HepG2 (cell line): ENCODE results near the gene KIF23. TPM values are rescaled to one million over a fixed set of nuclear protein-coding genes. Genes with fewer than 3 reads are reported as not detected.

Experiments used
- BHLHE40 ChIP-seq: IDR thresholded peaks from 2 replicates; pipeline ENCODE4 v1.6.1; 2011; ENCODE audit warnings: low read length, improper control_type of control experiment
- CHD4 ChIP-seq: fragments of 200-600 bp; sonication (generic); IDR thresholded peaks from 2 replicates; pipeline ENCODE4 v1.7.0; 2017; ENCODE audit warnings: mild to moderate bottlenecking, low read length, borderline replicate concordance
- HNRNPL ChIP-seq: fragments of 200-400 bp; formaldehyde crosslinking; IDR thresholded peaks from 2 replicates; pipeline ENCODE4 v1.6.1; 2017; ENCODE audit warnings: mild to moderate bottlenecking, low read depth, low read length
- LCORL ChIP-seq, 2 experiments: fragments of 450-650 bp in 1 of 2; sonication (generic) in 1 of 2; formaldehyde crosslinking in 1 of 2; IDR thresholded peaks; 2 replicates each; pipeline versions ENCODE4 v1.5.0 to v1.6.1; 2017 to 2020; ENCODE audit warnings: antibody characterized with exemption in 1 of 2, missing genetic modification reagents in 1 of 2
- RFX3 ChIP-seq: IDR thresholded peaks from 2 replicates; pipeline ENCODE4 v1.6.1; 2016; ENCODE audit warnings: missing biosample characterization, missing genetic modification reagents
- RFXAP ChIP-seq: sonication (generic); formaldehyde crosslinking; IDR thresholded peaks from 2 replicates; pipeline ENCODE4 v1.4.0; 2020; ENCODE audit warnings: missing genetic modification reagents, borderline replicate concordance
- SALL1 ChIP-seq: sonication (generic); formaldehyde crosslinking; IDR thresholded peaks from 2 replicates; pipeline ENCODE4 v1.8.0; 2022; ENCODE audit warnings: mild to moderate bottlenecking, missing genetic modification reagents
- SYNCRIP ChIP-seq: fragments of 200-400 bp; formaldehyde crosslinking; IDR thresholded peaks from 2 replicates; pipeline ENCODE4 v1.6.1; 2018; ENCODE audit warnings: mild to moderate bottlenecking, low read depth, low read length; ENCODE audit not compliant: insufficient read depth
- TAF1 ChIP-seq: sonication (generic); formaldehyde crosslinking; IDR thresholded peaks from 2 replicates; pipeline ENCODE4 v1.4.0; 2020; ENCODE audit warnings: missing genetic modification reagents
- XRCC5 ChIP-seq: fragments of 200-400 bp; formaldehyde crosslinking; optimal IDR thresholded peaks from 2 replicates; pipeline ENCODE3; 2017; ENCODE audit warnings: mild to moderate bottlenecking, low read length
- ZFP62 ChIP-seq: sonication (generic); formaldehyde crosslinking; IDR thresholded peaks from 2 replicates; pipeline ENCODE4 v1.4.0; 2020; ENCODE audit warnings: missing genetic modification reagents
- ZNF552 ChIP-seq: sonication (generic); formaldehyde crosslinking; IDR thresholded peaks from 2 replicates; pipeline ENCODE4 v1.9.0; 2022; ENCODE audit warnings: missing genetic modification reagents, mild to moderate bottlenecking, borderline replicate concordance
- ZNF670 ChIP-seq: sonication (generic); formaldehyde crosslinking; IDR thresholded peaks from 2 replicates; pipeline ENCODE4 v1.8.0; 2022; ENCODE audit warnings: mild to moderate bottlenecking, missing genetic modification reagents, borderline replicate concordance
- ZSCAN21 ChIP-seq: sonication (generic); formaldehyde crosslinking; IDR thresholded peaks from 2 replicates; pipeline ENCODE4 v1.8.0; 2022; ENCODE audit warnings: mild to moderate bottlenecking, missing genetic modification reagents, moderate library complexity, borderline replicate concordance
- polyA plus RNA-seq, 8 experiments: library from polyadenylated mRNA; depleted of rRNA in 3 of 8; stranded (reverse) in 7 of 8; unstranded in 1 of 8; fragments of >200 nt; fragmentation: Illumina TruSeq in 4 of 8; extraction: Trizol in 4 of 8; gene quantifications; 2 replicates each; pipeline versions ENCODE4 v1.2.1 to v1.2.3, GENCODE V29; 2011 to 2016; ENCODE audit warnings: low read depth in 4 of 8, missing spikeins in 1 of 8, mixed read lengths in 1 of 8; ENCODE audit not compliant: insufficient read depth in 1 of 8
- total RNA-seq, 5 experiments: library from RNA; depleted of rRNA; stranded (reverse); fragments of >200 nt; fragmentation: Illumina TruSeq; extraction: Trizol; gene quantifications; 2 replicates each; pipeline ENCODE4 v1.2.3, GENCODE V29; 2016; ENCODE audit warnings: low read depth in 1 of 5
- TF ChIP-seq, protein P1 (sequence below): sonication (generic); formaldehyde crosslinking; IDR thresholded peaks from 2 replicates; pipeline ENCODE4 v1.9.0; 2021; ENCODE audit warnings: mild to moderate bottlenecking, missing genetic modification reagents
- TF ChIP-seq, protein P2 (sequence below): sonication (generic); formaldehyde crosslinking; conservative IDR thresholded peaks from 2 replicates; pipeline ENCODE4 v1.4.0; 2020; ENCODE audit warnings: missing genetic modification reagents
- TF ChIP-seq, protein P3 (sequence below): sonication (generic); formaldehyde crosslinking; IDR thresholded peaks from 2 replicates; pipeline ENCODE4 v1.4.0; 2020; ENCODE audit warnings: missing genetic modification reagents; ENCODE audit errors: not compliant biosample characterization
- TF ChIP-seq, protein P4 (sequence below): sonication (generic); formaldehyde crosslinking; IDR thresholded peaks from 2 replicates; pipeline ENCODE4 v1.5.1; 2020; ENCODE audit warnings: missing genetic modification reagents, mild to moderate bottlenecking, borderline replicate concordance
- TF ChIP-seq, protein P5 (sequence below): sonication (generic); formaldehyde crosslinking; IDR thresholded peaks from 2 replicates; pipeline ENCODE4 v1.4.0; 2020; ENCODE audit warnings: missing genetic modification reagents

Gene KIF23
- total and polyA plus RNA-seq, 2 of the 13 experiments (the other 11 are each of a cell fraction or from before 2014, with no cell fraction given), result 11.3 to 38.1 TPM

DNA sequence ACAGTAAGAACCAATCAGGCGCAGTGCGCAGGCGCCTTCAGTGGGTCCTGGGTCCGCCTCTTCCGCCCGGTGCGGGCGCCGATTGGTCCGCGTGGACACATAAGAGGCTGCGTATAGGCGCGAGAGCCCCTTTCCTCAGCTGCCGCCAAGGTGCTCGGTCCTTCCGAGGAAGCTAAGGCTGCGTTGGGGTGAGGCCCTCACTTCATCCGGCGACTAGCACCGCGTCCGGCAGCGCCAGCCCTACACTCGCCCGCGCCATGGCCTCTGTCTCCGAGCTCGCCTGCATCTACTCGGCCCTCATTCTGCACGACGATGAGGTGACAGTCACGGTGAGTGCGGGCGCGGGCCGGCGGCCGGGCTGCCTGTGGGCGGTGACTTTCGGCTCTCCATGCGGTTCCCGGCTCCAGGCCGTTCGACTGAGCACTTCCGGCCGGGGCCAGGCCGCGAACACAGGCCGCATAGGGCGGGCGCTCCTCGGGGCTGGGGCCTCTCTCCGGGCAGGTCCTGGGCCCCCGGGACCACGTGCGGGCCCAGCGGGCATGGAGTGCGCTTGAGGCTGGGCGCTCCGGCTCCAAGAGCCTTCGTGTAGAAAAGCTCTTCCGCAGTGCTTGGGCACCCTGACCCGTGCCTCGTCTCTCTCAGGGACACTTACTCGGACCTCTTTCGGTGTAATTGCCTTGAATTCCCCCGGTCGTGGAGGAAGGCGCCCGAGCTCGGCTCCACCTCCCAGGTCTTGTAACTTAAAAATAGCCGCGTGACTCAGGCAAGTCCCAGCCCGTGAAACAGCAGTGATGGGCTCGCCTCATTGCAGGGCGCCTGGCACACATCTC is 38.8 kb downstream of the KIF23 start, which contains the start of gene RPLP1 (continued):
- TF ChIP-seq, protein P1, sequence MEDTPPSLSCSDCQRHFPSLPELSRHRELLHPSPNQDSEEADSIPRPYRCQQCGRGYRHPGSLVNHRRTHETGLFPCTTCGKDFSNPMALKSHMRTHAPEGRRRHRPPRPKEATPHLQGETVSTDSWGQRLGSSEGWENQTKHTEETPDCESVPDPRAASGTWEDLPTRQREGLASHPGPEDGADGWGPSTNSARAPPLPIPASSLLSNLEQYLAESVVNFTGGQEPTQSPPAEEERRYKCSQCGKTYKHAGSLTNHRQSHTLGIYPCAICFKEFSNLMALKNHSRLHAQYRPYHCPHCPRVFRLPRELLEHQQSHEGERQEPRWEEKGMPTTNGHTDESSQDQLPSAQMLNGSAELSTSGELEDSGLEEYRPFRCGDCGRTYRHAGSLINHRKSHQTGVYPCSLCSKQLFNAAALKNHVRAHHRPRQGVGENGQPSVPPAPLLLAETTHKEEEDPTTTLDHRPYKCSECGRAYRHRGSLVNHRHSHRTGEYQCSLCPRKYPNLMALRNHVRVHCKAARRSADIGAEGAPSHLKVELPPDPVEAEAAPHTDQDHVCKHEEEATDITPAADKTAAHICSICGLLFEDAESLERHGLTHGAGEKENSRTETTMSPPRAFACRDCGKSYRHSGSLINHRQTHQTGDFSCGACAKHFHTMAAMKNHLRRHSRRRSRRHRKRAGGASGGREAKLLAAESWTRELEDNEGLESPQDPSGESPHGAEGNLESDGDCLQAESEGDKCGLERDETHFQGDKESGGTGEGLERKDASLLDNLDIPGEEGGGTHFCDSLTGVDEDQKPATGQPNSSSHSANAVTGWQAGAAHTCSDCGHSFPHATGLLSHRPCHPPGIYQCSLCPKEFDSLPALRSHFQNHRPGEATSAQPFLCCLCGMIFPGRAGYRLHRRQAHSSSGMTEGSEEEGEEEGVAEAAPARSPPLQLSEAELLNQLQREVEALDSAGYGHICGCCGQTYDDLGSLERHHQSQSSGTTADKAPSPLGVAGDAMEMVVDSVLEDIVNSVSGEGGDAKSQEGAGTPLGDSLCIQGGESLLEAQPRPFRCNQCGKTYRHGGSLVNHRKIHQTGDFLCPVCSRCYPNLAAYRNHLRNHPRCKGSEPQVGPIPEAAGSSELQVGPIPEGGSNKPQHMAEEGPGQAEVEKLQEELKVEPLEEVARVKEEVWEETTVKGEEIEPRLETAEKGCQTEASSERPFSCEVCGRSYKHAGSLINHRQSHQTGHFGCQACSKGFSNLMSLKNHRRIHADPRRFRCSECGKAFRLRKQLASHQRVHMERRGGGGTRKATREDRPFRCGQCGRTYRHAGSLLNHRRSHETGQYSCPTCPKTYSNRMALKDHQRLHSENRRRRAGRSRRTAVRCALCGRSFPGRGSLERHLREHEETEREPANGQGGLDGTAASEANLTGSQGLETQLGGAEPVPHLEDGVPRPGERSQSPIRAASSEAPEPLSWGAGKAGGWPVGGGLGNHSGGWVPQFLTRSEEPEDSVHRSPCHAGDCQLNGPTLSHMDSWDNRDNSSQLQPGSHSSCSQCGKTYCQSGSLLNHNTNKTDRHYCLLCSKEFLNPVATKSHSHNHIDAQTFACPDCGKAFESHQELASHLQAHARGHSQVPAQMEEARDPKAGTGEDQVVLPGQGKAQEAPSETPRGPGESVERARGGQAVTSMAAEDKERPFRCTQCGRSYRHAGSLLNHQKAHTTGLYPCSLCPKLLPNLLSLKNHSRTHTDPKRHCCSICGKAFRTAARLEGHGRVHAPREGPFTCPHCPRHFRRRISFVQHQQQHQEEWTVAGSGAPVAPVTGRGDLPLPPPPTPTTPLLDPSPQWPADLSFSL, result no peak
- no peak for TF ChIP-seq BHLHE40
- peak; percentile 65; the same call in 1 of the 2 replicates for TF ChIP-seq HNRNPL
- TF ChIP-seq ZFP62 (CRISPR knock-in tag), result no peak
- TF ChIP-seq ZNF670 (CRISPR knock-in tag), result peak; percentile 3; the same call in 1 of the 2 replicates
- TF ChIP-seq RFX3 (CRISPR knock-in tag), result no peak; the same call in 1 of the 2 replicates
- TF ChIP-seq CHD4, result no peak
- TF ChIP-seq ZSCAN21 (CRISPR knock-in tag), result peak; percentile 79; the same call in 1 of the 2 replicates
- TF ChIP-seq LCORL (IDR thresholded peaks at IDR 0.05), result no peak
- TF ChIP-seq LCORL (CRISPR knock-in tag; IDR thresholded peaks at IDR 0.05), result peak; percentile 20; the same call in 1 of the 2 replicates
- no peak for TF ChIP-seq SYNCRIP
- TF ChIP-seq, protein P2, sequence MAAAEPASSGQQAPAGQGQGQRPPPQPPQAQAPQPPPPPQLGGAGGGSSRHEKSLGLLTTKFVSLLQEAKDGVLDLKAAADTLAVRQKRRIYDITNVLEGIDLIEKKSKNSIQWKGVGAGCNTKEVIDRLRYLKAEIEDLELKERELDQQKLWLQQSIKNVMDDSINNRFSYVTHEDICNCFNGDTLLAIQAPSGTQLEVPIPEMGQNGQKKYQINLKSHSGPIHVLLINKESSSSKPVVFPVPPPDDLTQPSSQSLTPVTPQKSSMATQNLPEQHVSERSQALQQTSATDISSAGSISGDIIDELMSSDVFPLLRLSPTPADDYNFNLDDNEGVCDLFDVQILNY (CRISPR knock-in tag), result peak; percentile 34; the same call in 1 of the 2 replicates
- TF ChIP-seq, protein P3, sequence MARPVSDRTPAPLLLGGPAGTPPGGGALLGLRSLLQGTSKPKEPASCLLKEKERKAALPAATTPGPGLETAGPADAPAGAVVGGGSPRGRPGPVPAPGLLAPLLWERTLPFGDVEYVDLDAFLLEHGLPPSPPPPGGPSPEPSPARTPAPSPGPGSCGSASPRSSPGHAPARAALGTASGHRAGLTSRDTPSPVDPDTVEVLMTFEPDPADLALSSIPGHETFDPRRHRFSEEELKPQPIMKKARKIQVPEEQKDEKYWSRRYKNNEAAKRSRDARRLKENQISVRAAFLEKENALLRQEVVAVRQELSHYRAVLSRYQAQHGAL (CRISPR knock-in tag), result peak; percentile 42
- peak; percentile 91 for TF ChIP-seq SALL1
- TF ChIP-seq, protein P4, sequence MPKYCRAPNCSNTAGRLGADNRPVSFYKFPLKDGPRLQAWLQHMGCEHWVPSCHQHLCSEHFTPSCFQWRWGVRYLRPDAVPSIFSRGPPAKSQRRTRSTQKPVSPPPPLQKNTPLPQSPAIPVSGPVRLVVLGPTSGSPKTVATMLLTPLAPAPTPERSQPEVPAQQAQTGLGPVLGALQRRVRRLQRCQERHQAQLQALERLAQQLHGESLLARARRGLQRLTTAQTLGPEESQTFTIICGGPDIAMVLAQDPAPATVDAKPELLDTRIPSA (CRISPR knock-in tag), result peak; percentile 76; the same call in 1 of the 2 replicates
- TF ChIP-seq TAF1 (CRISPR knock-in tag), result peak; percentile 100
- TF ChIP-seq ZNF552 (CRISPR knock-in tag), result peak; percentile 75; the same call in 1 of the 2 replicates
- peak; percentile 76 for TF ChIP-seq RFXAP (CRISPR knock-in tag)
- TF ChIP-seq XRCC5, result peak; percentile 27
- TF ChIP-seq, protein P5, sequence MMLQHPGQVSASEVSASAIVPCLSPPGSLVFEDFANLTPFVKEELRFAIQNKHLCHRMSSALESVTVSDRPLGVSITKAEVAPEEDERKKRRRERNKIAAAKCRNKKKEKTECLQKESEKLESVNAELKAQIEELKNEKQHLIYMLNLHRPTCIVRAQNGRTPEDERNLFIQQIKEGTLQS (CRISPR knock-in tag), result no peak
